SK-N-SH treated with all-trans-retinoic acid at 6 μM for 48 hours (cell line): ENCODE data around the gene ZNF331.
A peak's percentile ranks its signal among the peaks of the same experiment; 100 is the strongest.

Source experiments
- ATAC-seq: fragments of 200-7000 bp; cut with Tn5 transposase; 3 replicates; pipeline ENCODE4 v1.9.1; 2020; ENCODE audit warnings: mild to moderate bottlenecking, moderate library complexity
- ARNTL ChIP-seq: fragments of 450-650 bp; formaldehyde crosslinking; IDR thresholded peaks from 2 replicates; pipeline ENCODE4 v1.5.0; 2020; ENCODE audit warnings: low read depth, mild to moderate bottlenecking, moderate library complexity, borderline replicate concordance
- BACH2 ChIP-seq: fragments of 250-450 bp; sonication (Bioruptor Pico); IDR thresholded peaks from 2 replicates; pipeline ENCODE4 v1.9.0; 2021; ENCODE audit warnings: mild to moderate bottlenecking, borderline replicate concordance
- CREB5 ChIP-seq: fragments of 250-450 bp; sonication (Bioruptor Pico); IDR thresholded peaks from 2 replicates; pipeline ENCODE4 v1.5.1; 2020; ENCODE audit warnings: low read depth, mild to moderate bottlenecking, moderate library complexity
- CSDC2 ChIP-seq: fragments of 250-450 bp; sonication (Bioruptor Pico); IDR thresholded peaks from 2 replicates; pipeline ENCODE4 v1.5.0; 2020; ENCODE audit warnings: mild to moderate bottlenecking, moderate library complexity
- CSRNP3 ChIP-seq: fragments of 250-450 bp; sonication (Bioruptor Pico); IDR thresholded peaks from 2 replicates; pipeline ENCODE4 v1.5.1; 2021; ENCODE audit warnings: mild to moderate bottlenecking, moderate library complexity
- ESRRG ChIP-seq: fragments of 250-450 bp; sonication (Bioruptor Pico); IDR thresholded peaks from 2 replicates; pipeline ENCODE4 v1.6.1; 2021; ENCODE audit warnings: mild to moderate bottlenecking
- GLIS3 ChIP-seq: fragments of 250-450 bp; sonication (Bioruptor Pico); IDR thresholded peaks from 2 replicates; pipeline ENCODE4 v1.5.0; 2020; ENCODE audit warnings: mild to moderate bottlenecking, moderate library complexity
- ISL1 ChIP-seq: fragments of 250-450 bp; sonication (Bioruptor Pico); IDR thresholded peaks from 2 replicates; pipeline ENCODE4 v2.1.2; 2022; ENCODE audit warnings: mild to moderate bottlenecking, moderate library complexity
- OSR1 ChIP-seq: fragments of 250-450 bp; sonication (Bioruptor Pico); IDR thresholded peaks from 2 replicates; pipeline ENCODE4 v1.8.0; 2022; ENCODE audit warnings: moderate library complexity, mild to moderate bottlenecking, inconsistent platforms
- PATZ1 ChIP-seq: fragments of 250-450 bp; sonication (Bioruptor Pico); IDR thresholded peaks from 2 replicates; pipeline ENCODE4 v1.8.0; 2020; ENCODE audit warnings: mild to moderate bottlenecking, moderate library complexity, borderline replicate concordance
- POU6F1 ChIP-seq: fragments of 250-450 bp; sonication (Bioruptor Pico); IDR thresholded peaks from 2 replicates; pipeline ENCODE4 v1.8.0; 2021; ENCODE audit warnings: low read depth, mild to moderate bottlenecking, moderate library complexity, borderline replicate concordance
- PPARA ChIP-seq: fragments of 250-450 bp; sonication (Bioruptor Pico); IDR thresholded peaks from 2 replicates; pipeline ENCODE4 v1.5.0; 2020; ENCODE audit warnings: mild to moderate bottlenecking, borderline replicate concordance
- RARB ChIP-seq: fragments of 250-450 bp; sonication (Bioruptor Pico); IDR thresholded peaks from 2 replicates; pipeline ENCODE4 v1.8.0; 2021; ENCODE audit warnings: mild to moderate bottlenecking, moderate library complexity
- SNAI2 ChIP-seq: fragments of 250-450 bp; sonication (Bioruptor Pico); IDR thresholded peaks from 2 replicates; pipeline ENCODE4 v1.5.0; 2020; ENCODE audit warnings: mild to moderate bottlenecking, moderate library complexity
- TCF4 ChIP-seq: fragments of 250-450 bp; sonication (Bioruptor Pico); IDR thresholded peaks from 2 replicates; pipeline ENCODE4 v1.8.0; 2021; ENCODE audit warnings: mild to moderate bottlenecking, moderate library complexity, borderline replicate concordance
- TOX ChIP-seq: fragments of 250-450 bp; sonication (Bioruptor Pico); IDR thresholded peaks from 2 replicates; pipeline ENCODE4 v1.8.0; 2021; ENCODE audit warnings: mild to moderate bottlenecking, moderate library complexity, borderline replicate concordance
- TSHZ2 ChIP-seq: fragments of 250-450 bp; sonication (Bioruptor Pico); IDR thresholded peaks from 2 replicates; pipeline ENCODE4 v1.5.0; 2020; ENCODE audit warnings: mild to moderate bottlenecking, moderate library complexity
- ZC3H10 ChIP-seq: fragments of 250-450 bp; sonication (Bioruptor Pico); IDR thresholded peaks from 2 replicates; pipeline ENCODE4 v1.5.1; 2021; ENCODE audit warnings: mild to moderate bottlenecking, moderate library complexity
- ZFP30 ChIP-seq: fragments of 450-650 bp; formaldehyde crosslinking; IDR thresholded peaks from 2 replicates; pipeline ENCODE4 v1.5.0; 2022; ENCODE audit warnings: mild to moderate bottlenecking, moderate library complexity
- ZNF565 ChIP-seq: fragments of 450-650 bp; formaldehyde crosslinking; conservative IDR thresholded peaks from 2 replicates; pipeline ENCODE4 v1.5.0; 2020; ENCODE audit warnings: low read depth, mild to moderate bottlenecking, moderate library complexity
- ZNF70 ChIP-seq: fragments of 450-650 bp; formaldehyde crosslinking; IDR thresholded peaks from 2 replicates; pipeline ENCODE4 v1.5.0; 2020; ENCODE audit warnings: mild to moderate bottlenecking, moderate library complexity
- ZNF8 ChIP-seq: fragments of 450-650 bp; formaldehyde crosslinking; IDR thresholded peaks from 2 replicates; pipeline ENCODE4 v1.5.0; 2020; ENCODE audit warnings: mild to moderate bottlenecking, moderate library complexity

ZNF331 gene

GRCh38 chr19:53509443-53509842 lies 28.5 kb upstream of the ZNF331 start:
- no peak for TF ChIP-seq RARB (CRISPR knock-in tag)
- no peak for TF ChIP-seq TOX
- TF ChIP-seq OSR1: no peak
- no peak for TF ChIP-seq TCF4
- no peak for TF ChIP-seq ISL1
- no peak for TF ChIP-seq SNAI2
- no peak for TF ChIP-seq ZNF70
- TF ChIP-seq ARNTL (CRISPR knock-in tag): no peak
- no peak for ATAC-seq

- ATAC-seq: no peak
- no peak for TF ChIP-seq ESRRG (CRISPR knock-in tag)
- TF ChIP-seq TOX: no peak
- TF ChIP-seq SNAI2: no peak
- no peak for TF ChIP-seq CSRNP3 (CRISPR knock-in tag)
- TF ChIP-seq TSHZ2 (CRISPR knock-in tag): no peak
- TF ChIP-seq RARB (CRISPR knock-in tag): no peak
- no peak for TF ChIP-seq CSDC2 (CRISPR knock-in tag)
- TF ChIP-seq ZFP30 (CRISPR knock-in tag): no peak
- TF ChIP-seq TCF4: no peak
- no peak for TF ChIP-seq ARNTL (CRISPR knock-in tag)
- TF ChIP-seq GLIS3 (CRISPR knock-in tag): no peak
- no peak for TF ChIP-seq OSR1
- no peak for TF ChIP-seq ZNF70
Observed at GRCh38 chr19:53509845-53510244, 28.1 kb upstream of the ZNF331 start.

GRCh38 chr19:53511357-53511756 lies 26.6 kb upstream of the ZNF331 start:
- no peak for ATAC-seq
- TF ChIP-seq ZNF8 (CRISPR knock-in tag) (no peak), ZNF565 (CRISPR knock-in tag) (no peak), POU6F1 (no peak), CREB5 (CRISPR knock-in tag) (no peak), OSR1 (no peak), ZC3H10 (no peak), GLIS3 (CRISPR knock-in tag) (no peak), RARB (CRISPR knock-in tag) (no peak), CSRNP3 (CRISPR knock-in tag) (no peak), ISL1 (no peak), SNAI2 (no peak)

GRCh38 chr19:53511933-53512374 lies 26.0 kb upstream of the ZNF331 start:
- TF ChIP-seq BACH2 (CRISPR knock-in tag) (no peak), ARNTL (CRISPR knock-in tag) (no peak), CSRNP3 (CRISPR knock-in tag) (no peak), PPARA (no peak), PATZ1 (no peak), TSHZ2 (CRISPR knock-in tag) (no peak), ZC3H10 (no peak), GLIS3 (CRISPR knock-in tag) (no peak)
- peak; percentile 90 for ATAC-seq
